OCI-LY1 (cell line): ENCODE results near the gene XPR1.

Experiments
- EZH2 ChIP-seq: fragments of 200-600 bp; sonication (generic), shearing (Covaris generic); IDR thresholded peaks from 2 replicates; pipeline ENCODE4 v1.8.0; 2017; ENCODE audit warnings: borderline replicate concordance, mixed run types, mild to moderate bottlenecking, antibody characterized with exemption, low read length, moderate library complexity, mixed read lengths
- TF ChIP-seq, protein P1 (sequence below): fragments of 200-600 bp; sonication (generic), shearing (Covaris generic); IDR thresholded peaks from 2 replicates; pipeline ENCODE4 v1.5.1; 2017; ENCODE audit warnings: mild to moderate bottlenecking, antibody characterized with exemption, low read length, moderate library complexity, mixed read lengths

DNA sequence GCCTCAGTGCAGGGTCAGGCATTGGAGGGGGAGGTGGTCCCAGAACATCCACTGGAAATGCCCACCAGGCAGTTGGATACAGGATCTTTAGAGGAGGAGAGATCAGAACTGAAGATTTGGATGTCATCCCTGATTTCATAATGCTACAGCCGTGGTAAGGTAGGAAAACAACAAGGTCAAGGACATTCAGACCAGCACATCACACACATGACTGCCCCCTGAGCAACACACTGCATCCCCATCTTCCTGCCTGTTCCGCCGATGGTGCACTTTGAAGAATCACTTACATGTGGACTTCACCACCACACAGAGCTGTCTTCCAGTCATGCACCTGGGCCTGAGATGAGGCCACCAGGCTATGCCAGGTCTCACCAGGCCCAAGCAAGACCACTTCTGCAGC, 297.6 kb downstream of the XPR1 start:
- no peak for TF ChIP-seq EZH2
- TF ChIP-seq, protein P1, sequence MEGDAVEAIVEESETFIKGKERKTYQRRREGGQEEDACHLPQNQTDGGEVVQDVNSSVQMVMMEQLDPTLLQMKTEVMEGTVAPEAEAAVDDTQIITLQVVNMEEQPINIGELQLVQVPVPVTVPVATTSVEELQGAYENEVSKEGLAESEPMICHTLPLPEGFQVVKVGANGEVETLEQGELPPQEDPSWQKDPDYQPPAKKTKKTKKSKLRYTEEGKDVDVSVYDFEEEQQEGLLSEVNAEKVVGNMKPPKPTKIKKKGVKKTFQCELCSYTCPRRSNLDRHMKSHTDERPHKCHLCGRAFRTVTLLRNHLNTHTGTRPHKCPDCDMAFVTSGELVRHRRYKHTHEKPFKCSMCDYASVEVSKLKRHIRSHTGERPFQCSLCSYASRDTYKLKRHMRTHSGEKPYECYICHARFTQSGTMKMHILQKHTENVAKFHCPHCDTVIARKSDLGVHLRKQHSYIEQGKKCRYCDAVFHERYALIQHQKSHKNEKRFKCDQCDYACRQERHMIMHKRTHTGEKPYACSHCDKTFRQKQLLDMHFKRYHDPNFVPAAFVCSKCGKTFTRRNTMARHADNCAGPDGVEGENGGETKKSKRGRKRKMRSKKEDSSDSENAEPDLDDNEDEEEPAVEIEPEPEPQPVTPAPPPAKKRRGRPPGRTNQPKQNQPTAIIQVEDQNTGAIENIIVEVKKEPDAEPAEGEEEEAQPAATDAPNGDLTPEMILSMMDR, result no peak
